ENCODE data around the gene FBXL15. TPM values are rescaled to one million over a fixed set of nuclear protein-coding genes. Genes with fewer than 3 reads are reported as not detected.

Gene FBXL15
- total RNA-seq, 2 donors from 2014 or later = 22.2 to 36.3 TPM

- intact Hi-C loops (cut with DNase I) = no loop called here
- TF ChIP-seq CTCF (IDR thresholded peaks at IDR 0.05) (no peak), POLR2A (IDR thresholded peaks at IDR 0.05) (no peak), POLR2AphosphoS5 (IDR thresholded peaks at IDR 0.05) (no peak)
- WGBS = 83% methylated on average over 6 of the region's 6 CpGs
Observed at GRCh38 chr10:102436312-102436711, 15.7 kb downstream of the FBXL15 start.

GRCh38 chr10:102437515-102437914 lies 16.9 kb downstream of the FBXL15 start:
- Histone ChIP-seq H3K4me3 (no peak overlapping the region), H3K9me3 (no peaks in the 10 kb centered on the region), H3K27me3 (replicated peaks; ENCODE audit: insufficient read depth) (no peaks in the 10 kb centered on the region), H3K4me1 (replicated peaks) (no peaks in the 10 kb centered on the region), H3K27ac (no peak overlapping the region), H3K36me3 (no peaks in the 10 kb centered on the region)
- intact Hi-C loops (cut with DNase I) = no loop called here
- no peak for DNase-seq (ENCODE audit: low spot score)
- TF ChIP-seq POLR2A (IDR thresholded peaks at IDR 0.05) (no peak), POLR2AphosphoS5 (IDR thresholded peaks at IDR 0.05) (no peak), CTCF (IDR thresholded peaks at IDR 0.05) (no peak)
- WGBS = 92% methylated on average over 3 of the region's 3 CpGs

More at GRCh38 chr10:102436312-102436711, 15.7 kb downstream of the FBXL15 start:
- Histone ChIP-seq H3K9me3 (no peaks in the 10 kb centered on the region), H3K27ac (no peak overlapping the region), H3K4me3 (no peak overlapping the region), H3K36me3 (no peaks in the 10 kb centered on the region), H3K4me1 (replicated peaks) (peaks cover 4% of the 10 kb centered on the region), H3K27me3 (replicated peaks; ENCODE audit: insufficient read depth) (no peaks in the 10 kb centered on the region)
- no peak for DNase-seq (ENCODE audit: low spot score)

GRCh38 chr10:102438374-102438773 lies 17.7 kb downstream of the FBXL15 start:
- H3K27ac ChIP-seq = no peak overlapping the region
- no peak for DNase-seq (ENCODE audit: low spot score)
- no peaks in the 10 kb centered on the region for H3K36me3 ChIP-seq
- H3K9me3 ChIP-seq = no peaks in the 10 kb centered on the region
- TF ChIP-seq POLR2AphosphoS5 (IDR thresholded peaks at IDR 0.05) (no peak), CTCF (IDR thresholded peaks at IDR 0.05) (no peak), POLR2A (IDR thresholded peaks at IDR 0.05) (no peak)
- intact Hi-C loops (cut with DNase I) = no loop called here
- no peaks in the 10 kb centered on the region for H3K4me1 ChIP-seq (replicated peaks)
- WGBS = 88% methylated on average over 1 of the region's 1 CpG
- H3K27me3 ChIP-seq (replicated peaks; ENCODE audit: insufficient read depth) = no peaks in the 10 kb centered on the region
- no peak overlapping the region for H3K4me3 ChIP-seq

GRCh38 chr10:102444851-102445250 lies 24.2 kb downstream of the FBXL15 start:
- DNase-seq (ENCODE audit: low spot score) = no peak
- Histone ChIP-seq H3K4me3 (no peak overlapping the region), H3K9me3 (no peaks in the 10 kb centered on the region), H3K4me1 (replicated peaks) (no peaks in the 10 kb centered on the region), H3K36me3 (no peaks in the 10 kb centered on the region), H3K27ac (no peak overlapping the region), H3K27me3 (replicated peaks; ENCODE audit: insufficient read depth) (no peaks in the 10 kb centered on the region)
- TF ChIP-seq POLR2AphosphoS5 (IDR thresholded peaks at IDR 0.05) = no peak
- TF ChIP-seq POLR2A (IDR thresholded peaks at IDR 0.05) = no peak
- TF ChIP-seq CTCF (IDR thresholded peaks at IDR 0.05) = no peak
- 89% methylated on average over 2 of the region's 2 CpGs for WGBS
- intact Hi-C loops (cut with DNase I) = no loop called here

GRCh38 chr10:102449321-102450123 lies 28.9 kb downstream of the FBXL15 start:
- TF ChIP-seq POLR2A (IDR thresholded peaks at IDR 0.05) (peak; percentile 14), CTCF (IDR thresholded peaks at IDR 0.05) (no peak), POLR2AphosphoS5 (IDR thresholded peaks at IDR 0.05) (no peak)
- H3K27ac ChIP-seq = peak overlapping the region; percentile 86 to 89
- no peaks in the 10 kb centered on the region for H3K9me3 ChIP-seq
- H3K27me3 ChIP-seq (replicated peaks; ENCODE audit: insufficient read depth) = no peaks in the 10 kb centered on the region
- intact Hi-C loops (cut with DNase I) = no loop called here
- peak; percentile 89 for DNase-seq (ENCODE audit: low spot score)
- no peaks in the 10 kb centered on the region for H3K36me3 ChIP-seq
- H3K4me3 ChIP-seq = peak overlapping the region; percentile 71 to 82
- no peaks in the 10 kb centered on the region for H3K4me1 ChIP-seq (replicated peaks)
- 8% methylated on average over 30 of the region's 30 CpGs for WGBS
